ENCODE results near the gene RUFY4. TPM values are rescaled to one million over a fixed set of nuclear protein-coding genes. Genes with fewer than 3 reads are reported as not detected.
A peak's percentile ranks its signal among the peaks of the same experiment; 100 is the strongest.

Gene RUFY4
- polyA plus RNA-seq, 1 donor (not counting 4 experiments of a cell fraction or from before 2014, with no cell fraction given) = not detected

DNA sequence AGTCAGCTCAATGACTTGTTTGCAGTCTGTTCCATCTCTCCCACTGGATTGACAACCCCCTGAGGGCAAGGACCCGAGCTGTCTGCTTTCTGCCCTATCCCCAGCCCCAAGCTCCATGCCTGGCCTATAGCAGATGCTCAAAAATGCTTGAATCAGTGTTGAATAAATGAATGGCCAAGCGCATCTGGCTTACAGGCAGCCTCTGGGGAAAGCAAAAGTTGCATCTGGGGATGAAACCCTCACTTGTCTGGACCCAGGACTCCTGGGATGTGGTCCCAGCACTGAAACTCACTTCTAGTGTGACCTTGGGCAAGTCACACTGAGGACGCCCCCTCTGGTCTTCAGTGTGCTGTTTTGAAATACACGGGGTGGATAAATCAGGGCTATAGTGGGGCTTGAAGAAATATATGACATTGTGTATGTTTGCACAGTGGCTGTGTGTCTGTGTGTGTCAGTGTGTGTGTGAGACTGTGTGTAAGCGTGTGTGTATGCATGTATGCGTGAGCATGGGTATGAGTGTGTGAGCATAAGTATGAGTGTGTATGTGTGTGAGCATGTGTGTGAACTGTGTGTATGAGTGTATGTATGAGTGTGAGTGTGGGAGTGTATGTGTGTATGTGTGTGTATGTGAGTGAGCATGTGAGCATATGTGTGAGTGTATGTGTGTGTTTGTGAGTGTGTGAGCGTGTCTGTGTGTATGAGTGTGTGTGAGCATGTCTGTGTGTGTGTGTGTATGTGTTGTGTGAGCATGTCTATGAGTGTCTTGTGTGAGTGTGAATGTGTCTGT is 38.5 kb upstream of the RUFY4 start:
- Histone ChIP-seq H3K9me1 (ENCODE audit: control insufficient read depth, extremely low read depth, insufficient read depth, low read length) (no peaks in the 10 kb centered on the region), H3K4me2 (ENCODE audit: control insufficient read depth, extremely low read depth, insufficient read depth, low read depth, low read length) (no peak overlapping the region), H3K4me3 (ENCODE audit: control insufficient read depth in 2 of 3, extremely low read depth in 1 of 3, insufficient read depth in 2 of 3, low read depth in 1 of 3, low read length in 3 of 3) (no peak overlapping the region), H3K27me3 (ENCODE audit: control insufficient read depth, extremely low read depth, insufficient read depth, low read length) (peaks cover 19% of the 10 kb centered on the region), H3K79me2 (ENCODE audit: control insufficient read depth, insufficient read depth, low read length) (no peaks in the 10 kb centered on the region), H3K36me3 (ENCODE audit: control insufficient read depth in 2 of 2, extremely low read depth in 1 of 2, insufficient read depth in 2 of 2, low read length in 2 of 2) (no peaks in the 10 kb centered on the region), H3K4me1 (ENCODE audit: control insufficient read depth, extremely low read depth, insufficient read depth, low read length) (peaks cover 37% of the 10 kb centered on the region), H3K27ac (ENCODE audit: control insufficient read depth, insufficient read depth, low read length) (no peak overlapping the region), H3K9ac (ENCODE audit: control insufficient read depth, extremely low read depth, insufficient read depth, low read length) (no peak overlapping the region), H2AFZ (ENCODE audit: control insufficient read depth, low read length) (no peak overlapping the region), H4K20me1 (ENCODE audit: control insufficient read depth, extremely low read depth, insufficient read depth, low read length) (no peaks in the 10 kb centered on the region), H3K9me3 (ENCODE audit: control insufficient read depth, low read depth, low read length) (no peaks in the 10 kb centered on the region)
- dilution Hi-C loops (cut with MboI; ENCODE audit: extremely low pct_ligation_motif_present, low sequenced_read_pairs) = no loop called here
- no peak for TF ChIP-seq EZH2 (IDR thresholded peaks at IDR 0.05; ENCODE audit: low read length)
- TF ChIP-seq, protein P1, sequence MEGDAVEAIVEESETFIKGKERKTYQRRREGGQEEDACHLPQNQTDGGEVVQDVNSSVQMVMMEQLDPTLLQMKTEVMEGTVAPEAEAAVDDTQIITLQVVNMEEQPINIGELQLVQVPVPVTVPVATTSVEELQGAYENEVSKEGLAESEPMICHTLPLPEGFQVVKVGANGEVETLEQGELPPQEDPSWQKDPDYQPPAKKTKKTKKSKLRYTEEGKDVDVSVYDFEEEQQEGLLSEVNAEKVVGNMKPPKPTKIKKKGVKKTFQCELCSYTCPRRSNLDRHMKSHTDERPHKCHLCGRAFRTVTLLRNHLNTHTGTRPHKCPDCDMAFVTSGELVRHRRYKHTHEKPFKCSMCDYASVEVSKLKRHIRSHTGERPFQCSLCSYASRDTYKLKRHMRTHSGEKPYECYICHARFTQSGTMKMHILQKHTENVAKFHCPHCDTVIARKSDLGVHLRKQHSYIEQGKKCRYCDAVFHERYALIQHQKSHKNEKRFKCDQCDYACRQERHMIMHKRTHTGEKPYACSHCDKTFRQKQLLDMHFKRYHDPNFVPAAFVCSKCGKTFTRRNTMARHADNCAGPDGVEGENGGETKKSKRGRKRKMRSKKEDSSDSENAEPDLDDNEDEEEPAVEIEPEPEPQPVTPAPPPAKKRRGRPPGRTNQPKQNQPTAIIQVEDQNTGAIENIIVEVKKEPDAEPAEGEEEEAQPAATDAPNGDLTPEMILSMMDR (optimal IDR thresholded peaks at IDR 0.05 in 1 of 3, IDR thresholded peaks at IDR 0.05 in 1 of 3, conservative IDR thresholded peaks at IDR 0.05 in 1 of 3; ENCODE audit: extremely low read depth in 1 of 3, insufficient read depth in 2 of 3, low read length in 3 of 3) = no peak
- FAIRE-seq = no peak
- DNase-seq (ENCODE audit: low read depth, low spot score) = no peak

DNA sequence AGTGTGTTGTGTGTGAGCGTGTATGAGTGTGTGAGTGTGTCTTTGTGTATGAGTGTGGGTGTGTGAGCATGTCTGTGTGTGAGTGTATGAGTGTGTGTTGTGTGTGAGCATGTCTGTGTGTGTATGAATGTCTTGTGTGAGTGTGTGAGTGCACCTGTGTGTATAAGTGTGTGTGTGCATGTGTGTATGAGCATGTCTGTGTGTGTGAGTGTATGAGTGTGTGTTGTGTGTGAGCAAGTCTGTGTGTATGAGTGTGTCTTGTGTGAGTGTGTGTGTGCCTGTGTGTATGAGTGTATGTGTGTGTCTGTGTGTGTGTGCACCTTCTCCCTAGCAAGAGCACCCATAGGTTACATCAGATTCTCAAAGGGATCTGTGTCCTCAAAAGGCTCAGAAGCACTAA is 37.8 kb upstream of the RUFY4 start:
- Histone ChIP-seq H3K27me3 (ENCODE audit: control insufficient read depth, extremely low read depth, insufficient read depth, low read length) (peaks cover 26% of the 10 kb centered on the region), H3K9me1 (ENCODE audit: control insufficient read depth, extremely low read depth, insufficient read depth, low read length) (no peaks in the 10 kb centered on the region), H3K9me3 (ENCODE audit: control insufficient read depth, low read depth, low read length) (no peaks in the 10 kb centered on the region), H3K36me3 (ENCODE audit: control insufficient read depth in 2 of 2, extremely low read depth in 1 of 2, insufficient read depth in 2 of 2, low read length in 2 of 2) (no peaks in the 10 kb centered on the region), H2AFZ (ENCODE audit: control insufficient read depth, low read length) (no peak overlapping the region), H3K4me1 (ENCODE audit: control insufficient read depth, extremely low read depth, insufficient read depth, low read length) (peaks cover 37% of the 10 kb centered on the region), H3K4me2 (ENCODE audit: control insufficient read depth, extremely low read depth, insufficient read depth, low read depth, low read length) (no peak overlapping the region), H3K79me2 (ENCODE audit: control insufficient read depth, insufficient read depth, low read length) (no peaks in the 10 kb centered on the region), H3K27ac (ENCODE audit: control insufficient read depth, insufficient read depth, low read length) (no peak overlapping the region), H3K4me3 (ENCODE audit: control insufficient read depth in 2 of 3, extremely low read depth in 1 of 3, insufficient read depth in 2 of 3, low read depth in 1 of 3, low read length in 3 of 3) (no peak overlapping the region), H3K9ac (ENCODE audit: control insufficient read depth, extremely low read depth, insufficient read depth, low read length) (no peak overlapping the region), H4K20me1 (ENCODE audit: control insufficient read depth, extremely low read depth, insufficient read depth, low read length) (no peaks in the 10 kb centered on the region)
- no peak for DNase-seq (ENCODE audit: low read depth, low spot score)
- TF ChIP-seq EZH2 (IDR thresholded peaks at IDR 0.05; ENCODE audit: low read length) = no peak
- TF ChIP-seq, protein P1 (optimal IDR thresholded peaks at IDR 0.05 in 1 of 3, IDR thresholded peaks at IDR 0.05 in 1 of 3, conservative IDR thresholded peaks at IDR 0.05 in 1 of 3; ENCODE audit: extremely low read depth in 1 of 3, insufficient read depth in 2 of 3, low read length in 3 of 3) = no peak
- FAIRE-seq = peak; percentile 80
- dilution Hi-C loops (cut with MboI; ENCODE audit: extremely low pct_ligation_motif_present, low sequenced_read_pairs) = no loop called here
